Activated naive CD4-positive, alpha-beta T cell treated with anti-CD3 and anti-CD28 coated beads, Interleukin-2, amount 10 ng/mL, durations not matched to agents 7 days and 5 days (primary cell): ENCODE measurements around the gene USP35.
A peak's percentile ranks its signal among the peaks of the same experiment; 100 is the strongest.

Experiments
- CTCF ChIA-PET: fragments of 350-600 bp; sonication (Branson Sonifier 250); formaldehyde crosslinking; loops from one replicate; lab custom pipeline; 2021; ENCODE audit warnings: antibody characterized with exemption; lab: Charles Lee
- DNase-seq: peaks from one replicate; pipeline ENCODE4 v3.0.0-alpha.2; 2020
- H3K27ac Mint-ChIP-seq: one replicate; pipeline ENCODE4 v1.8.0; 2021; ENCODE audit warnings: mild to moderate bottlenecking, moderate library complexity, mixed read lengths
- H3K27me3 Mint-ChIP-seq: one replicate; pipeline ENCODE4 v1.8.0; 2021; ENCODE audit warnings: mild to moderate bottlenecking, mixed read lengths
- H3K36me3 Mint-ChIP-seq: one replicate; pipeline ENCODE4 v1.8.0; 2021; ENCODE audit warnings: mixed read lengths
- H3K4me1 Mint-ChIP-seq: one replicate; pipeline ENCODE4 v1.8.0; 2021; ENCODE audit warnings: mixed read lengths
- H3K4me3 Mint-ChIP-seq: one replicate; pipeline ENCODE4 v1.8.0; 2021; ENCODE audit warnings: mild to moderate bottlenecking, moderate library complexity, mixed read lengths
- H3K9me3 Mint-ChIP-seq: one replicate; pipeline ENCODE4 v1.8.0; 2021; ENCODE audit warnings: mixed read lengths

Gene USP35

GRCh38 chr11:78181185-78181584 lies 7.5 kb upstream of the USP35 start:
- H3K36me3 Mint-ChIP-seq: peaks cover 23% of the 10 kb centered on the region
- no peak overlapping the region for H3K4me3 Mint-ChIP-seq
- no peak overlapping the region for H3K27ac Mint-ChIP-seq
- H3K9me3 Mint-ChIP-seq: peaks cover 16% of the 10 kb centered on the region
- H3K4me1 Mint-ChIP-seq: peaks cover 4% of the 10 kb centered on the region
- no peak for DNase-seq
- no peaks in the 10 kb centered on the region for H3K27me3 Mint-ChIP-seq
- CTCF ChIA-PET: no interaction called here

- Mint-ChIP-seq H3K4me1 (peaks cover 48% of the 10 kb centered on the region), H3K9me3 (no peaks in the 10 kb centered on the region), H3K36me3 (peaks cover 17% of the 10 kb centered on the region), H3K27me3 (no peaks in the 10 kb centered on the region), H3K4me3 (peak overlapping the region; percentile 91), H3K27ac (peak overlapping the region; percentile 90)
- no peak for DNase-seq
- CTCF ChIA-PET: interaction anchor here (1.2 to 1.3 kb wide), 3 partner anchors 40 to 244 kb away, joined by 3 to 4 read pairs (median 4); no protein-coding TSS in a partner anchor
Measured at GRCh38 chr11:78187366-78188285, 1.1 kb upstream of the USP35 start.

DNA sequence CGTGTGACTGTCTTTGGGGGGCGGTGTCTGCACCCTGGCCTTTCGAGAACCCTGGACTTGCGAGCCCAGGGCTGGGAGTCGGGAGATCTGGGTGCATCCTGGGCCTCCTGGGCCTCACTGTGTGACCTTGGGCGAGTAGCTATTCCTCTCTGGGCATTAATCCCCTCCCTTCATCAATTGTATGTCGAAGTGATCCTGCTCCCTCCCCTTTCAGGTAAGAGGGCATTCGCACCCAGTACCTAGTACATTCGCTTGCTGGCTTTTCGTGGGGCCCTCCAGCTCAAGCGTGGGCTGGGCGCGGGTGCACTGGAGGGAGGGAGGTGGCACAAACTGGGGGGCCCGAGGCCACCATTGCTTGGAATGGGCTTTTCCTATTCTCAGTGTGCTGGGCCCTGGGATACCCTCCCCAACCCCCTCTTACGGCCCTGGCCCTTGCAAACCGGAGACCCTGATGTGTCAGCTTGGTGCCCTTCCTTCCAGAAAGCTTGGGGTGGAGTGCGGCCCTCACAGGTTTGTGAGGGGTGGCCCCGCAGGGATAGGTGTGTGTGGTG lies 530 bp downstream of the USP35 start:
- Mint-ChIP-seq H3K4me3 (peak overlapping the region; percentile 91), H3K27me3 (no peaks in the 10 kb centered on the region), H3K4me1 (peaks cover 55% of the 10 kb centered on the region), H3K27ac (peak overlapping the region; percentile 79), H3K9me3 (no peaks in the 10 kb centered on the region), H3K36me3 (peaks cover 20% of the 10 kb centered on the region)
- DNase-seq: no peak
- CTCF ChIA-PET: interaction anchor here (1.2 to 1.3 kb wide), 3 partner anchors 39 to 242 kb away, joined by 3 to 4 read pairs (median 4); no protein-coding TSS in a partner anchor

- peak overlapping the region; percentile 77 for H3K27ac Mint-ChIP-seq
- peak overlapping the region; percentile 91 for H3K4me3 Mint-ChIP-seq
- CTCF ChIA-PET: no interaction called here
- no peaks in the 10 kb centered on the region for H3K27me3 Mint-ChIP-seq
- peaks cover 60% of the 10 kb centered on the region for H3K4me1 Mint-ChIP-seq
- no peak for DNase-seq
- H3K9me3 Mint-ChIP-seq: no peaks in the 10 kb centered on the region
- H3K36me3 Mint-ChIP-seq: peaks cover 24% of the 10 kb centered on the region
Measured at GRCh38 chr11:78189851-78190250, 1.1 kb downstream of the USP35 start.

- Mint-ChIP-seq H3K4me1 (peaks cover 60% of the 10 kb centered on the region), H3K36me3 (peaks cover 24% of the 10 kb centered on the region), H3K9me3 (no peaks in the 10 kb centered on the region), H3K27me3 (no peaks in the 10 kb centered on the region), H3K27ac (no peak overlapping the region), H3K4me3 (peak overlapping the region; percentile 91)
- no peak for DNase-seq
- CTCF ChIA-PET: no interaction called here
Measured at GRCh38 chr11:78190374-78190773, 1.7 kb downstream of the USP35 start.

DNA sequence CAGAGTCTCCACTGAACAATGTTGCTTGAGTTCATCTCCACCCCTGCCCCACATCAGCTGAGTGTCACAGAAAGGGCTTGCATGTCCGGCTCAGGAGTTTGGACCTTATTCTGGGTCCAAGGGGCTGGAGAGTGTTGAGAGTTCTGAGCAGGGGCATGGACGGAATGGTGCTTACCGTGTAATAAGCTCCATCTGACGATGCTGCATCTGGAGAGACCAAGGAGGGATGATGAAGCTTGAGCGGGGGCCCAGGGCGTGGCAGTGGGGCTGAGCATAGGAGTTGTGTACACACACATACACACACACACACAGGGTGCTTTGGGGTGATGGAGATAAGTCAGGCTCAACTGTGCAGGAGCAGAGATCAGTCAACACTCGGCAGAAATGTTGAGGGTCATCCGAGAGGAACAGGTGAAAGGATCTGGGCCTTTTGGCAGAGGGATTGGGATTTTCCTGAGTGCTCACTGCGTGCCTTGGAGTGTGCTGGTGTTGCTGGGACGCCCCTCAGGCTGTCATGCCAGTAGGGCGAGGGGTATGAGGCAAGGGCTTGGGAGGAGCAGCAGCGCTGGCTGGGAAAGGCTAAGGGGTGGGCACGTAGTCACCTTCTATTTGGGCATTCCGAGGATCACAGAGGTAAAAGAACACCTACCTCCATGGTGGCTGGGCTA lies 2.3 kb downstream of the USP35 start:
- Mint-ChIP-seq H3K36me3 (peaks cover 26% of the 10 kb centered on the region), H3K4me3 (peak overlapping the region; percentile 29), H3K27ac (no peak overlapping the region), H3K4me1 (peaks cover 62% of the 10 kb centered on the region), H3K9me3 (no peaks in the 10 kb centered on the region), H3K27me3 (no peaks in the 10 kb centered on the region)
- DNase-seq: no peak
- CTCF ChIA-PET: no interaction called here

GRCh38 chr11:78192223-78192719 lies 3.6 kb downstream of the USP35 start:
- no peak overlapping the region for H3K4me3 Mint-ChIP-seq
- H3K27ac Mint-ChIP-seq: no peak overlapping the region
- CTCF ChIA-PET: interaction anchor here (0.7 kb wide), 1 partner anchor 35 kb away, joined by 3 read pairs; no protein-coding TSS in a partner anchor
- H3K36me3 Mint-ChIP-seq: peaks cover 23% of the 10 kb centered on the region
- no peaks in the 10 kb centered on the region for H3K9me3 Mint-ChIP-seq
- no peaks in the 10 kb centered on the region for H3K27me3 Mint-ChIP-seq
- DNase-seq: no peak
- H3K4me1 Mint-ChIP-seq: peaks cover 52% of the 10 kb centered on the region

- DNase-seq: no peak
- Mint-ChIP-seq H3K36me3 (peaks cover 23% of the 10 kb centered on the region), H3K9me3 (no peaks in the 10 kb centered on the region), H3K27ac (no peak overlapping the region), H3K4me1 (peaks cover 47% of the 10 kb centered on the region), H3K27me3 (no peaks in the 10 kb centered on the region), H3K4me3 (no peak overlapping the region)
- CTCF ChIA-PET: interaction anchor here (0.7 to 0.9 kb wide), 2 partner anchors 35 kb away, joined by 3 read pairs; no protein-coding TSS in a partner anchor
Measured at GRCh38 chr11:78192911-78193351, 4.2 kb downstream of the USP35 start.

DNA sequence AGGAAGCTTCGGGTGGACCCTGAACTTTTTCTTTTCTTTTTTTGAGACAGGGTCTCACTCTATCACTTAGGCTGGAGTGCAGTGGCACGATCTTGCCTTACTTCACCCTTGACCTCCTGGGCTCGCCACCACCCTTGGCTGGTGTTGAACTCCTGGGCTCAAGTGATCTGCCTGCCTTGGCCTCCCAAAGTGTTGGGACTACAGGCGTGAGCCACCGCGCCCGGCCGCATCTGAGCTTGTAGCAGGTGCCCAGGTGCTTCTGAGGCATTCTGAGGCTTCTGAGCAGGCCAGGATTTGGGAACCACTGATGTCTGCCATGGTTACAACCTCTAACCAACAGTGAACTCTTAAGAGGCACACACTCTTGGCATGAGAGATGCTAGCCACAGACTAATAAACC lies 5.1 kb downstream of the USP35 start:
- H3K27ac Mint-ChIP-seq: no peak overlapping the region
- peaks cover 47% of the 10 kb centered on the region for H3K4me1 Mint-ChIP-seq
- H3K36me3 Mint-ChIP-seq: peaks cover 29% of the 10 kb centered on the region
- H3K27me3 Mint-ChIP-seq: no peaks in the 10 kb centered on the region
- CTCF ChIA-PET: interaction anchor here (0.9 to 2.2 kb wide), 4 partner anchors 15 to 371 kb away, joined by 3 to 5 read pairs (median 3); no protein-coding TSS in a partner anchor
- no peak overlapping the region for H3K4me3 Mint-ChIP-seq
- H3K9me3 Mint-ChIP-seq: no peaks in the 10 kb centered on the region
- DNase-seq: no peak

GRCh38 chr11:78194490-78194889 lies 5.8 kb downstream of the USP35 start:
- Mint-ChIP-seq H3K27me3 (no peaks in the 10 kb centered on the region), H3K9me3 (no peaks in the 10 kb centered on the region), H3K4me1 (peaks cover 44% of the 10 kb centered on the region), H3K4me3 (no peak overlapping the region), H3K27ac (no peak overlapping the region), H3K36me3 (peaks cover 29% of the 10 kb centered on the region)
- DNase-seq: no peak
- CTCF ChIA-PET: interaction anchor here (1.0 to 2.2 kb wide), 3 partner anchors 15 to 370 kb away, joined by 3 to 5 read pairs (median 3); no protein-coding TSS in a partner anchor

- no peaks in the 10 kb centered on the region for H3K9me3 Mint-ChIP-seq
- H3K4me1 Mint-ChIP-seq: peaks cover 33% of the 10 kb centered on the region
- peaks cover 26% of the 10 kb centered on the region for H3K36me3 Mint-ChIP-seq
- no peak overlapping the region for H3K27ac Mint-ChIP-seq
- CTCF ChIA-PET: interaction anchor here (2.2 kb wide), 1 partner anchor 368 kb away, joined by 5 read pairs; no protein-coding TSS in a partner anchor
- no peaks in the 10 kb centered on the region for H3K27me3 Mint-ChIP-seq
- no peak for DNase-seq
- no peak overlapping the region for H3K4me3 Mint-ChIP-seq
Measured at GRCh38 chr11:78195917-78196560, 7.3 kb downstream of the USP35 start.

GRCh38 chr11:78196661-78197091 lies 8.0 kb downstream of the USP35 start:
- peaks cover 32% of the 10 kb centered on the region for H3K36me3 Mint-ChIP-seq
- CTCF ChIA-PET: no interaction called here
- no peaks in the 10 kb centered on the region for H3K27me3 Mint-ChIP-seq
- no peak overlapping the region for H3K4me3 Mint-ChIP-seq
- H3K27ac Mint-ChIP-seq: no peak overlapping the region
- peaks cover 34% of the 10 kb centered on the region for H3K4me1 Mint-ChIP-seq
- DNase-seq: no peak
- no peaks in the 10 kb centered on the region for H3K9me3 Mint-ChIP-seq

- CTCF ChIA-PET: no interaction called here
- Mint-ChIP-seq H3K36me3 (peaks cover 39% of the 10 kb centered on the region), H3K27ac (no peak overlapping the region), H3K9me3 (no peaks in the 10 kb centered on the region), H3K4me1 (peaks cover 38% of the 10 kb centered on the region), H3K27me3 (no peaks in the 10 kb centered on the region), H3K4me3 (no peak overlapping the region)
- DNase-seq: no peak
Measured at GRCh38 chr11:78197816-78198215, 9.1 kb downstream of the USP35 start.
